GM19025 (cell line): ENCODE measurements around the gene IP6K2.

Experiments used
- ATAC-seq: cut with Tn5 transposase; IDR thresholded peaks from one replicate; pipeline ENCODE4 v1.9.1; 2021; ENCODE audit warnings: mild to moderate bottlenecking, low read depth, moderate library complexity; ENCODE audit not compliant: unreplicated experiment

IP6K2 gene

DNA sequence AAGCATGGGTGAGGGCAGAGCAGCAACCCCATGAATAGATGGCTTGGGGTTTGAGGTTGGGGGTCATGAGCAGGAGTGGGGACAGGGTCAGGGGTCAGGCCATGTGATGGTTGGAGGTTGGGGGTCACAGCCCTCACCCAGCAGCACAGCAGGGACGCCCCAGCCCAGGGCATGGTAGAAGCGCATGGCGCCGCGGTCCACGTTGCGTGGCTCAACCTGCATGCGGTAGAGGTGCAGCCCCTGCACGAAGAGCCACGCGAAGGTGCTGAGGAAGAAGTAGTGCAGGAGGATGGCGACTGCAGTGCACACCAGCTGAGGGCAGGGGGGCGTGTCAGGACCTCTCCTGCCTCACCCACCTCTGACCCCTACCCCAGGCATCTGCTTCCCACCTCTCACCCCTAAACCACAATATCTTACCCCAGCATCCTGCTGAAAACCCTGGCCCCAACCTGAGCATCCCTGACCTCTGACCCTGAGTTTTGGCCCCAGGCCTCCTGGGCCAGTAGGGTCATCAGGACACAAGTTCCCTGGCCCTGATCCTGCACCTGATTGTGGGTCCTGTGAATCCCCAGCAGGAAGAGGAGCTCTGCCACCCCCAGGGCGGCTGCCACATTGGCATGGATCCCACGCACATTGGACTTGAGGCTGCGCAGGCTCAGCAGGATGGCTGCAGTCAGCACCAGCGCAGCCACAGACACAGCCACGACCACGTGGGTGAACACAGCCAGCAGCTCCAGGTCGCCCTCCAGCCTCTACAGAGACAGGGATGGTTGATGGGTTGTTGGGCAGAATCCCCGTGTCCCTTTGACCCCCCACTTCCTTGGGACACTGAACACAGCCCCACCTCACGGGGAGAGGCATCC lies 71.9 kb downstream of the IP6K2 start:
- no peak for ATAC-seq

DNA sequence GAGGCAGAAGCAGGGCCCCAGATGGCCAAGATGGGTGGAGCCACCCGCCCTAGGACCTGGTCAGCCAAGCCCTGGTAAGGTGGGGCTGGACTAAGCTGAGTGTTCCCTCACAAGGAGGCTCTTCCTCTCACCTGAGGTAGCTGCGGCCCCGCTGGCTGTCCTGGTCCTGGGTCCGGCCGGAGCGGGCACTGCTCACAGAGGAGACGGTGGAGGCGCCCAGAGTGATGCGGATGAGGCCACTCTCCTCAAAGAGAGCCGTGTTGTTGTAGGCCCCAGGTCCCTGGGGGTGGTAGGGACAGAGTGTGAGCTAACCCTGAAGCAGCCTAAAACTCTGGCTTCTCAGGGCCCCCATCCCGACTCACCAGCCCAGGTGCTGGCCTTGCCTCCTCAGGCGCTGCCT lies 74.4 kb downstream of the IP6K2 start:
- no peak for ATAC-seq

DNA sequence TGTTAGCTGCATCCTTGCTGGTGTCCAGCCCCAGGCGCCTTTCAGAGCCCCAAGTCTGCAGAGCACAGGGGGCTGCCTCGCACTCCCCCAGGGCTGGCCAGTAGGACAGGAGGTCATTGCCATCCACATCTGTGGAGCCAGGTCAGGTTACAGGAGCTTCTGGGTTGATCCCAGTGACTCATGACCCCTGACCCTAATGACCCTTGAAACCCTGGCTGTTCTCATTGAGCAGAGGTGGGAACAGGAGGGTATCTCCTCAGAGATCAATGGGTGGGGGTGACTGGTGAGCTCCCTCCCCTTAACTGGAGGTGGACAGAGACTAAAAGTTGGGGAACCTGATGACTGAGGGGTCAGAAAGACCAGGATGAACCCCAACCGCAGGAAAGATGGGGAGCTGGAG lies 75.6 kb downstream of the IP6K2 start:
- no peak for ATAC-seq

DNA sequence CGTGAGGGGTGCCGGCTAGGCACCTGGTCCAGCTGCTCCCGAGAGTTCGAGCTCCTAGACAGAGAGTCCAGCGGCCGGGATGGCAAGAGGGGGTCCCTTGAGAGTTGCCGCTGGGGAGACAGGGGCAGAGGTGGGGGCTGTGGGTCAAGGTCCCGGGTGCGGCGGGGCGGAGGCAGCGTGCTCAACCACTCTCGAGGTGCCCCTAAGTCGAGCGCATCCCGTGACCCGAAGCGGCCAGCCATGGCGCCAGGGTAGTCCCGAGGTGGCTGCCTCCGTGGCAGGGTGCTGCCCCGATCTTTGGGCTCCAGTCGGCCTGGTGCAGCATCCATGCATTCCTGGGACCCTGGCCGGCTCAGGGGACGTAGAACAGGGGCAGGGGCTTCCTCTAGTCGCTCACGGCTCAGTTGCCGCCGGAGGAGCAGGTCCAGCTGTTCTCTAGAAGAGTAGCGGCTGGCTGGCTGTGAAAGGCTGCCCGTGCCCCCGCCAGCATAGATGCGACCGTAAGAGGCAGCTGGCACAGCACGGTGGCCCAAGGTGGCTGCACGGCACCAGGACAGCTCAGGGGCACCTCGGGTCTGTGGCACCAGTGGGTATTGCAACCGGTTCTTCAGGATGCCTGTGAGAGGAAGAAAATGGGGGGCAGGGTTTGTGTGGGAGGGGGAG lies 76.9 kb downstream of the IP6K2 start:
- no peak for ATAC-seq
